ENCODE data around the gene NPAS2.

Gene NPAS2

DNA sequence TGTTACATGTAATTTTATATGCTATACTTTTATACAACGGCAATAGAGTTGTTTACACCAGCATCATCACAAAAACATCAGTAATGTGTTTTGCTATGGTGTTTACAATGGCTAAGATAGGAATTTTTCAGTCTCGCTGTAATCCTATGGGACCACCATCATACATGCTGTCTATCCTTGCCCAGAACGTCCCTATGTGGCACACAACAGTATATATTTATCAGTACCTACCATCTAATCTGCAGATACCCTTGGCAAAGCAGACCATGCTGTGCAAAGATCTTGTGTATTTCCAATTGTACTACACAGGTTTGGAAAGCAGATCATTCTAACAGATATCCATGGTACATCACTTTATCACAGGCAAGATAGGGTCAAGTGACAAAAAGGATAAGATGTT is 197.4 kb downstream of the NPAS2 start:
- no peak for DNase-seq (ENCODE audit: low spot score)

- DNase-seq (ENCODE audit: low spot score), result no peak
Observed at GRCh38 chr2:101018934-101019333, 199.0 kb downstream of the NPAS2 start.

- no peak for DNase-seq (ENCODE audit: low spot score)
Observed at GRCh38 chr2:101022221-101022620, 202.3 kb downstream of the NPAS2 start.

DNA sequence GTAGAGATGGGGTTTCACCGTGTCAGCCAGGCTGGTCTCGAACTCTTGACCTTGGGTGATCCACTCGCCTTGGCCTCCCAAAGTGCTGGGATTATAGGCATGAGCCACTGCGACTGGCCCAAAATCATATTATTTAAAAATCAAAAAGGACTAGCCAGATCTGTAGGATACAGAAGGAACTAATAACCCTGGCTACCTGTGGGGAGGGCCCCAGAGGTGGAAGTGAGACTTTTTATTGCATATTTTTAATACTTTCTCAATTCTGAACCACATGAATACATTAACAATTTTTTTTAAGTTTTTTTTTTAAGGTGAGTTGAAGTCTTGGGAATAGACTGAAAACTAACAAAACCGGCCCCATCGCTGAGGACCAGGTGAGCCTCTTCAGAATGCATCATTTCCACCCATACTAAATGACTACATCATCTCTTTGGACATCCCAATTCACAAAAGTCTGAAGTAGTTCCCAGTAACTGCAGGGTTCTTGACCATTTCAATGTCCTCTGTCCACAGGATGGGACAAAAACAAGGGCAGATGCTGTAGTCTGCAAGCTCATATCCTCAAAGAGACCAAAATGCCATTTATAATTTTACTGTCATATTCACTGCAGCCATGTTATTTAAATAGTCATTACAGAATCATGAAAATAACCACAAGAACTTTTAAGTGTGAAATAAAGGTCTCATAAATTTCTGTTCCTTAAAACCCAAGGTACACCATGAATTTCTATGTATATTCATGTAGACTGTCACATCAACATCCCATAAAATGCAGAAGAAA is 203.6 kb downstream of the NPAS2 start:
- no peak for DNase-seq (ENCODE audit: low spot score)

- no peak for DNase-seq (ENCODE audit: low spot score)
Observed at GRCh38 chr2:101025561-101025960, 205.6 kb downstream of the NPAS2 start.

DNA sequence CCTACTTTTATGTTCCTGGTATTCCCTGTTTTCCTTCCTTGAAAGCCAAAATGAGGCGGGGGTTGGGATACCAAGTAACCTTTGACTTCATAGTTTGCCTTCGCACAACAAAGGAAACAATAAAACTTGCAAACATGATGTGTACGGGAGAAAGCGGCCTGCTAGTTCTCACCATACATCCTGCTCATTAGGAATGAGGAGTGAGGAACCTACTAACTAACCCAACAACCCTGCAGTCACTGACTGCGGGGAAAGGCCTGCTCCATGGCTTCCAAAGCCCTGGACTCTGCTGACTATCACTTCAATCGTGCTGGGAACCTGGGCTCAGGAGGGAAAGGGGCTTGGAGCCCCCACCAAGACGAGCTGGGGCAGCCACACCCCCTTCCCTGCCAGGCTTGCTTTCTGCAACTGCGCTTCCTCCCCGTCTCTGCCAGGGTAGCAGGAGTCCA is 206.3 kb downstream of the NPAS2 start:
- DNase-seq (ENCODE audit: low spot score), result no peak

- no peak for DNase-seq (ENCODE audit: low spot score)
Observed at GRCh38 chr2:101026923-101027469, 207.1 kb downstream of the NPAS2 start.

GRCh38 chr2:101027852-101028251 is 207.9 kb downstream of the NPAS2 start:
- no peak for DNase-seq (ENCODE audit: low spot score)

GRCh38 chr2:101030866-101031554 is 211.1 kb downstream of the NPAS2 start:
- DNase-seq (ENCODE audit: low spot score), result no peak

DNA sequence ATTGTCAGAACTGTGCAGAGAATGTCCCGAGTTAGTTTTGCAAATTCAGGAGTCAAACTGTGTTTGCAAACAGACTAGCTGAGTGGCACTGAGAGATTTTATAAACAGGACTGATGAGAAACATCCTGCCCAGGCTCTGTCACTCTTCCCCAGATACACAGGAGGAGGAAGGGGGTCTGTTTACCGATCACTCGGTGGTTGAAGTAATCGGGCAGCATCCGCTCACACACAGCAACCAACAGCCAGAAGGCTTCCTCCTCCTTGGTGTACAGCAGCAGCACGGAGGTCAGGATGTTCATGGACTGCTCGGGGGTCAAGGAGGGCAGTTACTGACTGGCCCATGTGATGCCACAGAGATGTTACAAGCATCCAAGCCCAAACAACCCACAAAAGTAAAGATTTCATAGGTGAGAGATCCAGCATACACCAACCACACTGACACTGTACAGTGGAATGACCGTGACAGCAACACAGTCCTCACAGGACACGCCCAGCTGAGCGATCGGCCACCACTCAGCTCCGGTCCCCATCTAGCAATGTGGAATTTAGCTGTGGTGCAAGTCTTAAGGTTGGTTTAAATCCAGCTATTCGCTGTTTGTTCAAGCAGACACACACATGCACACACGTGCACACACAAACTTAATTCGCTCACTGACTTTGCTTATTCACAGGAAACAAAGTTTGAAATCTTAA is 212.3 kb downstream of the NPAS2 start:
- DNase-seq (ENCODE audit: low spot score), result no peak

DNA sequence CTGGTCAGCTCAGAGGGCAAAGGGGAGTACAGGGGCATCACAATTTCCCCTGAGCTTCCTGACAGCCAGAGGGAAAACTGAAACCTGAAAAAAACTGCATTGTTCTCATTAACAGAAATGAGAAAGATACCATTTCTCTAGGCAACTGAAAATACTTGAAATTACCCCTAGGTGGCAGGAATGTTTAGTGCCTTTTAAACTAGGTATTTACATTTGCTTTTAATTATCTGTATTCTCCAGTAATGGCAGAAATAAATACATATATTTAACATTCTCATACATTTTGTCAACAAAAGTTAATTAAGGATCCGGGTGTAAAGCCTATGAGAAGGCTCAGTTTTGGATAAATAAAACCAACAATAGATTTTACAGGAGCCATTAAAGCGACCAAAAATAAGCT is 216.6 kb downstream of the NPAS2 start:
- DNase-seq (ENCODE audit: low spot score), result no peak

- no peak for DNase-seq (ENCODE audit: low spot score)
Observed at GRCh38 chr2:101037161-101037755, 217.3 kb downstream of the NPAS2 start.

DNA sequence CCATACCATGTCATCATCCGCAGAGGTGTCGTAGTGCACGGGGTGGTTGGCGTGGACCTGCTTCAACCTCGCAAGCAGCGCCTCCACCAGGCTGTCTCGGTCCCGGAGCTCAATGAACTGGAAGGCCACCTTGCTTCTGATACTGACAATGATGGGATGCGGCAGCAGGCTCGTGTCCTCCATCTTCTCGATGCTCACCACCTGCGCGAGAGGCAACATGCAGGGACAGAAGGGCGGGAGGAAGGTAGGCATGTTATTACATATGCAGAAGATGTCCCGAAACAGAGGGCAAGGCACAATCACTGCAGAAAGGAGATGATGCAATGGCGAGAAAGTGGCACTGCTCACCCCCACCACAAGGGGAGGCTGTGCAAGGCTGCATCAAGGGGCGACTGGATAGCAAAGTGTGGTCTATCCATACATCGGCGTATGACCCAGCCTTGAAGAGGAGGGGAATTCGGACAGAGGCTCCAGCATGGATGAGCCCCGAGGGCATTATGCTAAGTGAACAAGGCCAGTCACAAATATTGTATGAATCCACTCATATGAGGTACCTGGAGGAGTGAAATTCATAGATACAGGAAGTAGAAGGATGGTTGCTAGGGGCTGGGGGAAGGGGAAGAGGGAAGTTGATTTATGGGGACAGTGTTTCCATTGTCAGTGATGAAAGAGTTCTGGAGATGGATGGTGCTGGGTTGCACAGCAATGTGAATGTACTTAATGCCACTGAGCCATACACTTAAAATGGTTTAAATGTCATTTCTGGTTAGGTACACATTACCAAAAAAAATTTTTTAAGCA is 218.7 kb downstream of the NPAS2 start:
- DNase-seq (ENCODE audit: low spot score), result no peak

GRCh38 chr2:101040072-101040471 is 220.1 kb downstream of the NPAS2 start:
- no peak for DNase-seq (ENCODE audit: low spot score)

- no peak for DNase-seq (ENCODE audit: low spot score)
Observed at GRCh38 chr2:101040761-101041160, 220.8 kb downstream of the NPAS2 start.

- no peak for DNase-seq (ENCODE audit: low spot score)
Observed at GRCh38 chr2:101041413-101041812, 221.5 kb downstream of the NPAS2 start.

DNA sequence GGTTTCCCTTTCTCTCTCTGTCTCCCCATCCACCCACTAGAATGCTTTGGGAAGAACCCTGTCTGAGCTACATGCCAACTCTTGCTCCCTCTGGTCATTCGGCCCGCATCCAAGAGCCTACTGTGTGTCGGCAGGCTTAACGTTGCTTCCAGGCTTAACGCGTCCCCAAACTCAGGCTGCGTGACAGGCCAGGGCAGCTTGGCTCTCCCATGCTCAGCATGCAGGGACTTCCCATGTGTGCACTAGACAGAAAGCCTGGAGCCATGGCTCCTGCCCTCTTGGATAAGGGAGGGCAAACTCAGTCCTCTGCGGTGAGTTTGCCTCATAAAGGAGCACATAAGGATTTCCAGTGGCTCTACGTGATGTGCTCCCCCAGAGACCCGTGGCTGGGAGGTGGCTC is 225.4 kb downstream of the NPAS2 start:
- DNase-seq (ENCODE audit: low spot score), result no peak

Measured in iPS-NIHi11 (cell line).